ENCODE results near the gene SULT1A2. TPM values are rescaled to one million over a fixed set of nuclear protein-coding genes. Genes with fewer than 3 reads are reported as not detected.
"Not testable (repeated sequence)": the region's sequence is repeated elsewhere in the genome, so short reads cannot be mapped to it uniquely, and the experiment has no call there.

The SULT1A2 gene
- total RNA-seq, 1 donor, result not detected

GRCh38 chr16:28597692-28598261 is 927 bp upstream of the SULT1A2 start:
- H3K4me1 ChIP-seq (ENCODE audit: insufficient read depth, low read length), result no peaks in the 10 kb centered on the region
- no peak for TF ChIP-seq CTCF (IDR thresholded peaks at IDR 0.05; ENCODE audit: extremely low read depth, low read depth, low read length)
- peak; percentile 85 for DNase-seq (ENCODE audit: insufficient read length, low spot score, missing footprints)
- no peak overlapping the region for H3K27ac ChIP-seq (ENCODE audit: low read depth, low read length)
- no peak overlapping the region for H3K4me3 ChIP-seq (ENCODE audit: insufficient read depth, low read length)
- no peaks in the 10 kb centered on the region for H3K9me3 ChIP-seq (ENCODE audit: low read depth, low read length)
- H3K36me3 ChIP-seq (ENCODE audit: insufficient read depth, low read length), result no peaks in the 10 kb centered on the region
- H2AFZ ChIP-seq (ENCODE audit: low read length), result no peak overlapping the region
- H3K27me3 ChIP-seq (ENCODE audit: insufficient read depth, low read length), result peaks cover 4% of the 10 kb centered on the region
- no peak overlapping the region for H3K4me2 ChIP-seq (ENCODE audit: insufficient read depth, low read length)
- no peaks in the 10 kb centered on the region for H4K20me1 ChIP-seq (ENCODE audit: insufficient read depth, low read length)
- H3K79me2 ChIP-seq (ENCODE audit: insufficient read depth, low read length), result no peaks in the 10 kb centered on the region

- Histone ChIP-seq H3K9me3 (ENCODE audit: low read depth, low read length) (no peaks in the 10 kb centered on the region), H2AFZ (ENCODE audit: low read length) (no peak overlapping the region), H3K27me3 (ENCODE audit: insufficient read depth, low read length) (no peaks in the 10 kb centered on the region), H3K79me2 (ENCODE audit: insufficient read depth, low read length) (no peaks in the 10 kb centered on the region), H3K4me2 (ENCODE audit: insufficient read depth, low read length) (no peak overlapping the region), H3K4me3 (ENCODE audit: insufficient read depth, low read length) (no peak overlapping the region), H3K36me3 (ENCODE audit: insufficient read depth, low read length) (no peaks in the 10 kb centered on the region), H3K4me1 (ENCODE audit: insufficient read depth, low read length) (no peaks in the 10 kb centered on the region), H3K27ac (ENCODE audit: low read depth, low read length) (no peak overlapping the region), H4K20me1 (ENCODE audit: insufficient read depth, low read length) (no peaks in the 10 kb centered on the region)
- no peak for TF ChIP-seq CTCF (IDR thresholded peaks at IDR 0.05; ENCODE audit: extremely low read depth, low read depth, low read length)
- DNase-seq (ENCODE audit: insufficient read length, low spot score, missing footprints), result peak; percentile 51
Observed at GRCh38 chr16:28596115-28596630, 677 bp downstream of the SULT1A2 start.

- not testable (repeated sequence) for H3K36me3 ChIP-seq (ENCODE audit: insufficient read depth, low read length); H3K9me3 ChIP-seq (ENCODE audit: low read depth, low read length); H3K27ac ChIP-seq (ENCODE audit: low read depth, low read length); H3K27me3 ChIP-seq (ENCODE audit: insufficient read depth, low read length); H4K20me1 ChIP-seq (ENCODE audit: insufficient read depth, low read length); H3K79me2 ChIP-seq (ENCODE audit: insufficient read depth, low read length); DNase-seq (ENCODE audit: insufficient read length, low spot score, missing footprints); H2AFZ ChIP-seq (ENCODE audit: low read length); H3K4me2 ChIP-seq (ENCODE audit: insufficient read depth, low read length); H3K4me1 ChIP-seq (ENCODE audit: insufficient read depth, low read length); H3K4me3 ChIP-seq (ENCODE audit: insufficient read depth, low read length)
Observed at GRCh38 chr16:28595451-28595850, 1.4 kb downstream of the SULT1A2 start.

GRCh38 chr16:28592979-28593553 is 3.8 kb downstream of the SULT1A2 start:
- H3K79me2 ChIP-seq (ENCODE audit: insufficient read depth, low read length), result no peaks in the 10 kb centered on the region
- H4K20me1 ChIP-seq (ENCODE audit: insufficient read depth, low read length), result no peaks in the 10 kb centered on the region
- no peak for DNase-seq (ENCODE audit: insufficient read length, low spot score, missing footprints)
- no peaks in the 10 kb centered on the region for H3K9me3 ChIP-seq (ENCODE audit: low read depth, low read length)
- H3K36me3 ChIP-seq (ENCODE audit: insufficient read depth, low read length), result peaks cover 2% of the 10 kb centered on the region
- no peaks in the 10 kb centered on the region for H3K27me3 ChIP-seq (ENCODE audit: insufficient read depth, low read length)
- H3K4me1 ChIP-seq (ENCODE audit: insufficient read depth, low read length), result no peaks in the 10 kb centered on the region
- no peak overlapping the region for H3K4me2 ChIP-seq (ENCODE audit: insufficient read depth, low read length)
- no peak overlapping the region for H3K4me3 ChIP-seq (ENCODE audit: insufficient read depth, low read length)
- TF ChIP-seq CTCF (IDR thresholded peaks at IDR 0.05; ENCODE audit: extremely low read depth, low read depth, low read length), result no peak
- H2AFZ ChIP-seq (ENCODE audit: low read length), result no peak overlapping the region
- H3K27ac ChIP-seq (ENCODE audit: low read depth, low read length), result no peak overlapping the region

Measured in osteoblast (primary cell).